Measurements from ENCODE around the gene RAB25. TPM values are rescaled to one million over a fixed set of nuclear protein-coding genes. Genes with fewer than 3 reads are reported as not detected.
A peak's percentile ranks its signal among the peaks of the same experiment; 100 is the strongest.

The RAB25 gene
- polyA plus RNA-seq, 2 of the 4 experiments (the other 2 are of a cell fraction), result not detected

GRCh38 chr1:156054500-156055280 is 6.3 kb upstream of the RAB25 start, which contains the start of gene LAMTOR2:
LAMTOR2 (plus strand) TSS chr1:156054782; CDS start chr1:156054890, 108 bp downstream.
- peak; percentile 76 for FAIRE-seq
- H3K4me1 ChIP-seq, result peaks cover 10% of the 10 kb centered on the region; the same call in 2 of the 3 replicates
- H3K27ac ChIP-seq, result peak within 1 kb of the TSS; percentile 94 to 97
- peak; percentile 97 to 98 for DNase-seq (ENCODE audit: low read depth in 1 of 2, low spot score in 1 of 2)
- H3K9me3 ChIP-seq, result no peaks in the 10 kb centered on the region
- ChIA-PET POLR2A (no interaction called here), CTCF (interaction anchor here (0.5 to 4.8 kb wide), 12 partner anchors 12 to 122 kb away, joined by 3 to 33 read pairs (median 6); no protein-coding TSS in a partner anchor)
- WGBS (ENCODE audit: missing lambda C conversion rate), result 1% methylated on average over 41 of the region's 53 CpGs
- H3K4me3 ChIP-seq, result peak within 1 kb of the TSS; percentile 85
- peak within 1 kb of the TSS; percentile 91 for H3K4me2 ChIP-seq
- ATAC-seq, result peak; percentile 81 to 90
- TF ChIP-seq FOSL2 (IDR thresholded peaks at IDR 0.05) (no peak), FOSL2 (CRISPR knock-in tag; IDR thresholded peaks at IDR 0.05) (no peak; the same call in 1 of the 2 replicates), HOXB13 (CRISPR knock-in tag; IDR thresholded peaks at IDR 0.05; ENCODE audit: low read depth) (no peak), E2F6 (IDR thresholded peaks at IDR 0.05; ENCODE audit: borderline replicate concordance, low read depth) (peak; percentile 61; the same call in 1 of the 2 replicates), RARB (CRISPR knock-in tag; IDR thresholded peaks at IDR 0.05) (no peak), POLR2AphosphoS2 (conservative IDR thresholded peaks at IDR 0.05; ENCODE audit: low read length) (no peak), HEYL (CRISPR knock-in tag; IDR thresholded peaks at IDR 0.05) (no peak), TFCP2L1 (CRISPR knock-in tag; IDR thresholded peaks at IDR 0.05) (no peak), NR3C1 (IDR thresholded peaks at IDR 0.05) (no peak), MYC (IDR thresholded peaks at IDR 0.05; ENCODE audit: borderline replicate concordance, low read length) (peak; percentile 99), RFX5 (IDR thresholded peaks at IDR 0.05) (peak; percentile 14; the same call in 1 of the 2 replicates), RAD21 (conservative IDR thresholded peaks at IDR 0.05 in 1 of 2, IDR thresholded peaks at IDR 0.05 in 1 of 2) (no peak), EP300 (IDR thresholded peaks at IDR 0.05) (no peak), NFE2L2 (conservative IDR thresholded peaks at IDR 0.05; ENCODE audit: low read length) (no peak), RCOR1 (IDR thresholded peaks at IDR 0.05; ENCODE audit: low read depth, low read length) (no peak), HOXB5 (CRISPR knock-in tag; IDR thresholded peaks at IDR 0.05) (0 out of 2 replicates have a peak, but pooled peaks have one; percentile 57), GATA3 (IDR thresholded peaks at IDR 0.05; ENCODE audit: borderline replicate concordance) (0 out of 2 replicates have a peak, but pooled peaks have one; percentile 12), USF2 (IDR thresholded peaks at IDR 0.05) (no peak), ELK1 (IDR thresholded peaks at IDR 0.05; ENCODE audit: low read depth, low read length) (no peak), MAZ (IDR thresholded peaks at IDR 0.05; ENCODE audit: borderline replicate concordance, low read depth, low read length) (no peak; the same call in 1 of the 2 replicates), ZFP36 (IDR thresholded peaks at IDR 0.05; ENCODE audit: borderline replicate concordance, partially characterized antibody) (no peak), CTCF (IDR thresholded peaks at IDR 0.05) (no peak), CHD4 (IDR thresholded peaks at IDR 0.05; ENCODE audit: borderline replicate concordance) (no peak), HMGXB4 (CRISPR knock-in tag; IDR thresholded peaks at IDR 0.05; ENCODE audit: borderline replicate concordance) (no peak), POLR2A (IDR thresholded peaks at IDR 0.05; ENCODE audit: low read length) (peak; percentile 83), CHD2 (IDR thresholded peaks at IDR 0.05; ENCODE audit: low read length, partially characterized antibody) (peak; percentile 71), BCL3 (IDR thresholded peaks at IDR 0.05) (peak; percentile 46; the same call in 1 of the 3 replicates), SREBF2 (IDR thresholded peaks at IDR 0.05) (no peak), PHF8 (IDR thresholded peaks at IDR 0.05; ENCODE audit: borderline replicate concordance, low read depth) (peak; percentile 50), HDAC2 (IDR thresholded peaks at IDR 0.05) (no peak), CEBPB (IDR thresholded peaks at IDR 0.05) (no peak), CBX8 (IDR thresholded peaks at IDR 0.05) (no peak), HES2 (IDR thresholded peaks at IDR 0.05) (no peak)
